Gastroesophageal sphincter (tissue), 4 donors: ENCODE data around the gene TSPAN9. TPM values are rescaled to one million over a fixed set of nuclear protein-coding genes. Genes with fewer than 3 reads are reported as not detected.

ENCODE experiments used
- ATAC-seq: fragments of 150-250 bp; one replicate; pipeline ENCODE4 v1.9.1; 2016; ENCODE audit warnings: mild to moderate bottlenecking, moderate library complexity
- H3K27ac ChIP-seq, 4 donors: fragments of 200-600 bp; sonication (generic) in 3 of 4; 1 replicate in 3 of 4; 2 replicates in 1 of 4; pipeline ENCODE4 v1.5.1; 2016 to 2019
- H3K27me3 ChIP-seq: fragments of 200-600 bp; sonication (generic); one replicate; pipeline ENCODE4 v1.5.1; 2019
- H3K36me3 ChIP-seq, 2 donors: fragments of 200-600 bp; sonication (generic); one replicate each; pipeline ENCODE4 v1.5.1; 2019; ENCODE audit warnings: control low read depth in 1 of 2
- H3K4me1 ChIP-seq, 3 donors: fragments of 200-600 bp; sonication (generic); 1 replicate in 2 of 3; 2 replicates in 1 of 3; pipeline ENCODE4 v1.5.1; 2016 to 2019; ENCODE audit warnings: control low read depth in 2 of 3
- H3K4me3 ChIP-seq, 2 donors: fragments of 200-600 bp; sonication (generic); one replicate each; pipeline ENCODE4 v1.5.1; 2019; ENCODE audit warnings: mild to moderate bottlenecking in 1 of 2, moderate library complexity in 1 of 2
- H3K9me3 ChIP-seq, 3 donors: fragments of 200-600 bp; sonication (generic); one replicate each; pipeline ENCODE4 v1.5.1; 2017 to 2019; ENCODE audit warnings: control low read depth in 2 of 3
- EP300 ChIP-seq: sonication (generic); formaldehyde crosslinking; IDR thresholded peaks from one replicate; pipeline ENCODE4 v1.6.1; 2017; ENCODE audit warnings: antibody characterized with exemption, mild to moderate bottlenecking
- POLR2A ChIP-seq, 2 donors: fragments of 450-650 bp; IDR thresholded peaks; one replicate each; pipeline ENCODE4 v1.6.1; 2017; ENCODE audit warnings: antibody characterized with exemption in 2 of 2, mild to moderate bottlenecking in 2 of 2, moderate library complexity in 1 of 2
- POLR2AphosphoS5 ChIP-seq: sonication (generic); formaldehyde crosslinking; IDR thresholded peaks from one replicate; pipeline ENCODE4 v1.6.1; 2017; ENCODE audit warnings: antibody characterized with exemption
- WGBS, 2 donors: methylation state at CpG; one replicate each; pipeline ENCODE4 v1.1.5; 2018; ENCODE audit warnings: low coverage in 1 of 2; 5-methylcytosine and 5-hydroxymethylcytosine counted together
- total RNA-seq, 4 donors: library from RNA; depleted of rRNA; stranded (reverse); fragments of >200 nt; gene quantifications; one replicate each; pipeline ENCODE4 v1.1.0, GENCODE V29; 2016
- TF ChIP-seq, protein P1 (sequence below), 4 experiments: fragments of 200-600 bp in 2 of 4; fragments of 450-650 bp in 2 of 4; sonication (generic) in 1 of 4; IDR thresholded peaks; one replicate each; pipeline ENCODE4 v1.5.1; 2017 to 2019; ENCODE audit warnings: antibody characterized with exemption in 4 of 4, mild to moderate bottlenecking in 2 of 4, moderate library complexity in 2 of 4

Gene TSPAN9
- total RNA-seq, 4 donors from 2014 or later, result 19.5 to 30.2 (median 26.0) TPM

DNA sequence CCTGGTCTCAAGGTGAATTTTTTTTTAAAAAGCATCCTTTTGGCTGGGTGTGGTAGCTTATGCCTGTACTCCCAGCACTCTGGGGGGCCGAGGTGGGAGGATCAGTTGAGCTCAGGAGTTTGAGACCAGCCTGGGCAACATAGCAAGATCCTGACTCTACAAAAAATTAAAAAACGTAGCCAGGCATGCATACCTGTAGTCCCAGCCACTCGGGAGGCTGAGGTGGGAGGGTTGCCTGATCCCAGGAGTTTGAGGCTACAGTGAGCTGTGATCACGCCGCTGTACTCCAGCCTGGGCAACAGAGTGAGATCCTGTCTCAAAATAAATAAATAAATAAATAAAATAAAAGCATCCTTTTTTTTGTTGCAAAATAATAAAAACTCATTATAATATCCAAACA is 12.4 kb downstream of the TSPAN9 start:
- no peak overlapping the region for H3K4me3 ChIP-seq
- peaks cover 0 to 37% (median 0%) of the 10 kb centered on the region in 3 donors for H3K4me1 ChIP-seq
- H3K27ac ChIP-seq, result no peak overlapping the region
- WGBS, 2 donors, result 97 to 100% methylated on average over 2 to 4 of the region's 5 CpGs
- no peaks in the 10 kb centered on the region for H3K27me3 ChIP-seq
- TF ChIP-seq EP300 (no peak), POLR2AphosphoS5 (no peak), POLR2A (IDR thresholded peaks at IDR 0.05) (no peak)
- TF ChIP-seq, protein P1, sequence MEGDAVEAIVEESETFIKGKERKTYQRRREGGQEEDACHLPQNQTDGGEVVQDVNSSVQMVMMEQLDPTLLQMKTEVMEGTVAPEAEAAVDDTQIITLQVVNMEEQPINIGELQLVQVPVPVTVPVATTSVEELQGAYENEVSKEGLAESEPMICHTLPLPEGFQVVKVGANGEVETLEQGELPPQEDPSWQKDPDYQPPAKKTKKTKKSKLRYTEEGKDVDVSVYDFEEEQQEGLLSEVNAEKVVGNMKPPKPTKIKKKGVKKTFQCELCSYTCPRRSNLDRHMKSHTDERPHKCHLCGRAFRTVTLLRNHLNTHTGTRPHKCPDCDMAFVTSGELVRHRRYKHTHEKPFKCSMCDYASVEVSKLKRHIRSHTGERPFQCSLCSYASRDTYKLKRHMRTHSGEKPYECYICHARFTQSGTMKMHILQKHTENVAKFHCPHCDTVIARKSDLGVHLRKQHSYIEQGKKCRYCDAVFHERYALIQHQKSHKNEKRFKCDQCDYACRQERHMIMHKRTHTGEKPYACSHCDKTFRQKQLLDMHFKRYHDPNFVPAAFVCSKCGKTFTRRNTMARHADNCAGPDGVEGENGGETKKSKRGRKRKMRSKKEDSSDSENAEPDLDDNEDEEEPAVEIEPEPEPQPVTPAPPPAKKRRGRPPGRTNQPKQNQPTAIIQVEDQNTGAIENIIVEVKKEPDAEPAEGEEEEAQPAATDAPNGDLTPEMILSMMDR (IDR thresholded peaks at IDR 0.05), result no peak
- peaks cover 0 to 29% of the 10 kb centered on the region in 2 donors for H3K36me3 ChIP-seq
- no peak for ATAC-seq
- no peaks in the 10 kb centered on the region for H3K9me3 ChIP-seq

DNA sequence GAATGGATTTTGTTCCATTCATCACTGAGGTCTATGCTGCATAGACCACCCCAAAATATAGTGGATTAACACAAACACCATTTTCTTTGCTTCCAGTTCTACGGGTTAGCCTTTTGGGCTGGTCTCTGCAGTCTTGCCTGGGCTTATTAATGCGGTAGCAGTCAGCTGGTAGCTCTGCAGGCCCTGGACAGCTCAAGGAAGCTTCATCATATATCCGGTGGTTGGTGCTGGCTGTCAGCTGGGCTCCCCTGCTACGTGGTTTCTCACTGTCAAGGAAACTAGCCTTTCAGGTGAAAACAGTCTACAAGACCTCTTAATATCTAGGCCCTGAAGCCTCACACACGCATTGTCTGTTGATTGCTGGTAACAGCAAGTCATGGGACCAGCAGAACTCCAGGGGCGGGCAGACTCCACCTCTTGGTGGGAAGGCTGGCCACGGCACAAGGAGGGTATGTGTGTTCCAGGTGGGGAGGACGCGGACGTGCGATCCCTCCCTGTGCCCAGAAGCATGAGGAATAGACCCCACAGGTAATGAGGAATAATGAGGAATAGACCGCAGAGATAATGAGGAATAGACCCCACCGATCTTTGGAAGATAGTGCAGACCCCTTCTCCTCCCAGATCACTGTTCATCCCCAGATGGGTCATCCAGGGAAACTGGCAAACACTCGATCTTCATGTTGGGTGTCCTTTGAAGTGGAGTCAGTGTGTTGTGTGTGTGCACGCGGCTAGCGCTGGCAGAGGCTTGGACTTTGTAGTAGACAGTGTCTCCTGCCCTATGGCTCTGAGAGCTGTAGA is 13.3 kb downstream of the TSPAN9 start:
- no peak overlapping the region for H3K27ac ChIP-seq
- peaks cover 0 to 29% (median 0%) of the 10 kb centered on the region in 3 donors for H3K4me1 ChIP-seq
- no peak overlapping the region for H3K4me3 ChIP-seq
- H3K27me3 ChIP-seq, result no peaks in the 10 kb centered on the region
- H3K36me3 ChIP-seq, result peaks cover 0 to 22% of the 10 kb centered on the region in 2 donors
- WGBS, 2 donors, result 80 to 90% methylated on average over 5 to 10 of the region's 17 CpGs
- no peaks in the 10 kb centered on the region for H3K9me3 ChIP-seq
- no peak for TF ChIP-seq POLR2A (IDR thresholded peaks at IDR 0.05)
- no peak for TF ChIP-seq EP300
- TF ChIP-seq, protein P1 (IDR thresholded peaks at IDR 0.05), result no peak
- ATAC-seq, result no peak

DNA sequence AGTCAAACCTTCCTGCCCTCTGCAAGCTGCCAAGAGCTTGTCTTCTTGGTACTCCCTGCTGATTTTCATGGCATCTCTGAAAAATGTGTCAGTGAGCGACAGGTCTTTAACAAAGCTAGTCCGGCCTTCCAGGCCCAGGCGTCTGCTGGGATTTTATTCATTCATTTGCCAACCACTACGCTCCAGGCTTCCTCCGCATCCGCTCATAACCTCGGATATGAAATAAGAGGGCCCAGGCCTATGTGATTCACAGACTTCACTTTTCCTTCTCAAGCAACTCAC is 13.8 kb downstream of the TSPAN9 start:
- ATAC-seq, result no peak
- WGBS, 2 donors, result 49 to 74% methylated on average over 2 to 6 of the region's 7 CpGs
- Histone ChIP-seq H3K4me1 (peaks cover 0 to 23% (median 0%) of the 10 kb centered on the region in 3 donors), H3K9me3 (no peaks in the 10 kb centered on the region), H3K27ac (no peak overlapping the region), H3K27me3 (no peaks in the 10 kb centered on the region), H3K36me3 (peaks cover 0 to 22% of the 10 kb centered on the region in 2 donors), H3K4me3 (no peak overlapping the region)
- TF ChIP-seq EP300, result no peak
- TF ChIP-seq, protein P1 (IDR thresholded peaks at IDR 0.05), result no peak
- no peak for TF ChIP-seq POLR2AphosphoS5
- no peak for TF ChIP-seq POLR2A (IDR thresholded peaks at IDR 0.05)

DNA sequence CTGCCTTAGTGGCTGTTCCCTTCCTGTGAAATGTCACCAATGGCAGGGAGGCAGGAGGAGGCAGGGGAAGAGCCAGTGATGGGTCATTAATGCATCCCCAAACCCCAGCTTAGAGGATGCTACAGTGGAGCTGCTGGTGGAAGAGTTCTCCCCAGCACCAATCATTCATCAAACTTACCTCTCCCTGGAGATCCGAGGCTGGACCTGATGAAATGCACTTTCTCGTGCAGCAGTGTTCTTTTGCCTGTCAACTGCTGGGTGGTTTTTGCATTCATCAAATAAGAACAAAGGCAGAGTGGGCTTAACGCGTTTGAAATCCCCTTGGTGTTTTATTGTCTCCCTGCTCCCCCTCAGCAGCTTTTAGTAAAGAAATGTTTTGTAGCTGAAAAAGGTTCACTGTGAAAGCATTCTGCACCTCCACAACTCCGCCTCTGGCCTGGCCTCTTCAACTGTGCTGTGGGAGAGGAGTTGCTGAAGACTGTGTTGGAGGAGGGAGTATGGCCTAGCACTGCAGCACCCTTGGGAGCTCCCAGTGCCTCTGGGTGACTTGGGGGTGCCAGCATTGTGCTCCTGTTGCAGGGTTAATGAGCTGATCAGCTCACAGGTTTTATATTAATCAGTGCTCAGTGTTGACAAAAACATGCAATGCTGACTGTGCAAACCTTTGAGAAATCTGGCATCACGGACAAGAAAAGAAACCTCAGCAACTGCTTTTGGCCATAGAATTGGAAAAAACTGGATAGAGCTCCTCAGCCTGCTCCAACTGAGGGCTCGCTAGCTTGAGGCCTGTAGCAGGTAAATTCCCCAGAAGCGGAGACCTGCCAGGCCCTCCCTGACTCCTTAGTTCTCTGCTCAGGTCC is 14.4 kb downstream of the TSPAN9 start:
- H3K36me3 ChIP-seq, result peaks cover 0 to 20% of the 10 kb centered on the region in 2 donors
- no peak for TF ChIP-seq POLR2A (IDR thresholded peaks at IDR 0.05)
- WGBS, 2 donors, result 63 to 88% methylated on average over 4 to 6 of the region's 8 CpGs
- no peaks in the 10 kb centered on the region for H3K27me3 ChIP-seq
- peaks cover 0 to 28% (median 0%) of the 10 kb centered on the region in 3 donors for H3K4me1 ChIP-seq
- no peak for ATAC-seq
- H3K27ac ChIP-seq, result peak overlapping the region in 1 of 4 donors; percentile 1
- no peak overlapping the region for H3K4me3 ChIP-seq
- H3K9me3 ChIP-seq, result no peaks in the 10 kb centered on the region

DNA sequence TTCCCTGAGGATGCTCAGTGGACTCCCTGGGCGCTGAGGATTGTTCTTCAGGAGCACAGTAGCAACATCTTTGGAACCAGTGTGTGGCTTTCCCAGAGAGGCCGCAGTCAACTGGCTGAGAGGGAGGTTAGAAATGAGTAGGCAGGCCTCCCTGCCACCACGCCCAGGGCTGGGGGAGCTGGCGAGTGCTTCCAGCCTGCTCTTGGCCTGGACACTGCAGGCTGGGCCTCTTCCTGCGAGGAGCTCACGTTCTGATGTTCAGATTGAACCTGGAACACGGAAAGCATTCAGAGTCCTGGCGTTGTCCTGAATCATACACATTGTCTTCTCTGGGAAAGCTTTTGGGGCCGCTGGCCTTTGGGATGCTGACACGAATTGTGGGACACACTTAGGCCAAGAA is 15.6 kb downstream of the TSPAN9 start:
- H3K4me3 ChIP-seq, result no peak overlapping the region
- H3K27ac ChIP-seq, result no peak overlapping the region
- no peak for ATAC-seq

More for the DNA sequence above, 15.6 kb downstream of the TSPAN9 start:
- no peaks in the 10 kb centered on the region for H3K9me3 ChIP-seq
- WGBS, 2 donors, result 60 to 88% methylated on average over 5 to 6 of the region's 10 CpGs
- peaks cover 0 to 18% of the 10 kb centered on the region in 2 donors for H3K36me3 ChIP-seq
- H3K27me3 ChIP-seq, result no peaks in the 10 kb centered on the region
- TF ChIP-seq POLR2A (IDR thresholded peaks at IDR 0.05), result no peak
- TF ChIP-seq, protein P1 (IDR thresholded peaks at IDR 0.05), result no peak
- TF ChIP-seq EP300, result no peak
- TF ChIP-seq POLR2AphosphoS5, result no peak
- H3K4me1 ChIP-seq, result peaks cover 0 to 40% (median 7%) of the 10 kb centered on the region in 3 donors
